Skin epidermis (tissue), 12 donors: ENCODE data around the gene ANKRD33B.
"Not testable (repeated sequence)": the region's sequence is repeated elsewhere in the genome, so short reads cannot be mapped to it uniquely, and the experiment has no call there.

Experiments
- H3K27ac ChIP-seq, 21 experiments: fragments of 200-600 bp; sonication (generic) in 11 of 21; one replicate each; pipeline ENCODE4 v1.5.0; 2020; ENCODE audit warnings: mild to moderate bottlenecking in 3 of 21, inconsistent platforms in 2 of 21, moderate library complexity in 2 of 21
- H3K4me3 ChIP-seq, 7 experiments: fragments of 200-600 bp; sonication (generic) in 2 of 7; one replicate each; pipeline ENCODE4 v1.5.0; 2020; ENCODE audit warnings: inconsistent platforms in 2 of 7, mild to moderate bottlenecking in 2 of 7, moderate library complexity in 1 of 7

Gene ANKRD33B

GRCh38 chr5:10664180-10664769 is 100.4 kb downstream of the ANKRD33B start:
- not testable (repeated sequence) for H3K4me3 ChIP-seq, H3K27ac ChIP-seq

- Histone ChIP-seq H3K27ac (no peak overlapping the region), H3K4me3 (no peak overlapping the region)
Measured at GRCh38 chr5:10665799-10666198, 101.9 kb downstream of the ANKRD33B start.

- Histone ChIP-seq H3K27ac (no peak overlapping the region), H3K4me3 (no peak overlapping the region)
Measured at GRCh38 chr5:10666531-10667299, 102.8 kb downstream of the ANKRD33B start.

GRCh38 chr5:10667431-10668057 is 103.7 kb downstream of the ANKRD33B start:
- Histone ChIP-seq H3K4me3 (no peak overlapping the region), H3K27ac (no peak overlapping the region)

- H3K4me3 ChIP-seq = no peak overlapping the region
- H3K27ac ChIP-seq = no peak overlapping the region
Measured at GRCh38 chr5:10668697-10669096, 104.8 kb downstream of the ANKRD33B start.

GRCh38 chr5:10669983-10670382 is 106.1 kb downstream of the ANKRD33B start:
- Histone ChIP-seq H3K27ac (no peak overlapping the region), H3K4me3 (no peak overlapping the region)

- no peak overlapping the region for H3K4me3 ChIP-seq
- H3K27ac ChIP-seq = no peak overlapping the region
Measured at GRCh38 chr5:10671041-10672008, 107.5 kb downstream of the ANKRD33B start.

- no peak overlapping the region for H3K27ac ChIP-seq
- no peak overlapping the region for H3K4me3 ChIP-seq
Measured at GRCh38 chr5:10672146-10673016, 108.5 kb downstream of the ANKRD33B start.

- H3K27ac ChIP-seq = no peak overlapping the region
- H3K4me3 ChIP-seq = no peak overlapping the region
Measured at GRCh38 chr5:10673017-10673389, 109.1 kb downstream of the ANKRD33B start.

- H3K27ac ChIP-seq = no peak overlapping the region
- no peak overlapping the region for H3K4me3 ChIP-seq
Measured at GRCh38 chr5:10673407-10673806, 109.5 kb downstream of the ANKRD33B start.

GRCh38 chr5:10674096-10674495 is 110.2 kb downstream of the ANKRD33B start:
- H3K4me3 ChIP-seq = no peak overlapping the region
- H3K27ac ChIP-seq = no peak overlapping the region

- no peak overlapping the region for H3K27ac ChIP-seq
- H3K4me3 ChIP-seq = no peak overlapping the region
Measured at GRCh38 chr5:10674582-10674981, 110.7 kb downstream of the ANKRD33B start.

GRCh38 chr5:10675177-10675700 is 111.4 kb downstream of the ANKRD33B start:
- Histone ChIP-seq H3K4me3 (no peak overlapping the region), H3K27ac (no peak overlapping the region)

GRCh38 chr5:10676224-10676623 is 112.4 kb downstream of the ANKRD33B start:
- no peak overlapping the region for H3K27ac ChIP-seq
- H3K4me3 ChIP-seq = no peak overlapping the region

GRCh38 chr5:10676946-10677345 is 113.1 kb downstream of the ANKRD33B start:
- Histone ChIP-seq H3K4me3 (no peak overlapping the region), H3K27ac (no peak overlapping the region)

GRCh38 chr5:10677533-10677932 is 113.7 kb downstream of the ANKRD33B start:
- Histone ChIP-seq H3K27ac (no peak overlapping the region), H3K4me3 (no peak overlapping the region)

- Histone ChIP-seq H3K27ac (no peak overlapping the region), H3K4me3 (no peak overlapping the region)
Measured at GRCh38 chr5:10678244-10678643, 114.4 kb downstream of the ANKRD33B start.

GRCh38 chr5:10679336-10679988 is 115.6 kb downstream of the ANKRD33B start:
- no peak overlapping the region for H3K27ac ChIP-seq
- H3K4me3 ChIP-seq = no peak overlapping the region
